Measurements from ENCODE around the gene SAMHD1.
"Not testable (repeated sequence)": the region's sequence is repeated elsewhere in the genome, so short reads cannot be mapped to it uniquely, and the experiment has no call there.

Gene SAMHD1

DNA sequence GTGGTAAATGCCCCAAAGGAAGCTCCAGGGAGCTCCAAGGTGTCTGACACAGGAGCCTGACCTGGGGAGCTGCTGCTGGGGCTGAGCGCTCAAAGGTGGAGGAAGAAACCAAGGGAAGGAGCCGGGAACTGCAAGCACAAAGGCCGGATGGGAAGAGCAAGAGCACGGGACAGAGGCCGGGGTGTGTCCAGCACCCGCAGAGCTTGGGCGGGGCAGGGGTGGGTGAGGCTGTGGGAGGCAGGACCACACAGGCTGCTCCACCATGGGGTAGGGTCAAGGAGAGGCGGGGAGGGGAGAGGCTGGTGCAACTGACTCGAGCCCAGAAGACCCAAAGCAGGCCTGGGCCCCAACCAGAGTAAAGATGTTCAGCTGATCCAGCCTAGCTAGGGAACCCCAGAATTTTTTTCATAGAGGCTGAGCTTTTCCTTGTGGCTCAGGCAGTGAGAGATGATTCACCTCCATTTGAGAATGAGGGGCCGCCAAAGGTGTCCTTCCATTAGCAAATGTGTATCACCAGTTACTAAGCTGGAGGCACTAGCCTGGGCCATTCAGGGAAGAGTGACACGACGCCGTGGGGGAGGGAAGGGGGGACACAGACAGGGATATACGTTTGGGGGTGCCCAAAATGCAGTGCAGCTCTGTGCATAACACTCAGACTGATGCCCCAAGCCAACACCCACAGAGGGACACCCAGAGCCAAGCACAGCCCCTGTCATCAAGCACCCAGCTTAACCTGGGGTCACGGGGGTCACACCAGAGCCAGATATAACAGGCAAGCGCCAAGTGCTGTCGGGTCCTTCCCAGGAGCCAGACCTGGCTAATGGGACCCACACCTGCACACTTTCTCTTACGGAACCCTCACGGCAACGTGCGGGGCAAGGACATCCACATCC lies 96.9 kb downstream of the SAMHD1 start:
- DNase-seq (ENCODE audit: low spot score) = no peak

DNA sequence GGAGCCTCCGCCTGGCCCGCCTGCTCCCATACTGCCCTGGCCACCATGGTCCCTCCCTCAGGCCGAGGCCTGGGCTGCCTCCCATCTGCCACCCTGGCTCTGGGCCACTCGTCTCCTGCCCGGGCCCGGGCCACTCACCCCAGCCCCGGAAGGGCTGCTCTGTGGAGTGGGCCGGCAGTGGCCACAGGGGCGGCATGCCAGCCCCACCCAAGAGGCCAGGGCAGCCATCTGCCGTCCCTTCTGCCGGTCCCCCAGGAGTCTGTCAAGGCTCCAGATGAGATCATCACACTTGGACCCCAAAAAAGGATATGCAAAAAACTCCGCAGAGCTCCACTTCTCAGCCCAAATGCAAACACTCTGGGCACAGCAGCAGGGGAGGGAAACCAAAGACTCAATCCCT lies 99.3 kb downstream of the SAMHD1 start:
- DNase-seq (ENCODE audit: low spot score) = peak; percentile 76

DNA sequence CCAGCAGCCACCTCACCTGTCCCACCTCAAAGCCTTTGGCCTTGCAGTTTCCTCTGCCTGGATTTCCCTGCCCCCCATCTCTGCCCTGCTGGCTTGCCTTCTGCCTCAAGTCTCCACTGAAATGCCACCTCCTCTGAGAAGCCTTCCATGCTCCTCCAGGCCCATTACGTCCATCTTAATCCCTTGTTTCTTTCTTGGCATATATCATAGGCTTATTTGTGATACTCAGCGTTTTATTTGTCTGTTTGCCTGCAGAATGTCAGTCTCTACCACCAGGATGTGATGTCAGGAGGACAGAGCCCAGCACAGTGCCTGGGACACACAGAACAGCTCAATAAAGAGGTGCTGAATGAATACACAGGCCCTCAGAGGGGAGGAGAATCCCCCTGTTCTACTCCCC lies 100.0 kb downstream of the SAMHD1 start:
- DNase-seq (ENCODE audit: low spot score) = no peak

GRCh38 chr20:36850759-36851158 lies 100.7 kb downstream of the SAMHD1 start:
- DNase-seq (ENCODE audit: low spot score) = no peak

DNA sequence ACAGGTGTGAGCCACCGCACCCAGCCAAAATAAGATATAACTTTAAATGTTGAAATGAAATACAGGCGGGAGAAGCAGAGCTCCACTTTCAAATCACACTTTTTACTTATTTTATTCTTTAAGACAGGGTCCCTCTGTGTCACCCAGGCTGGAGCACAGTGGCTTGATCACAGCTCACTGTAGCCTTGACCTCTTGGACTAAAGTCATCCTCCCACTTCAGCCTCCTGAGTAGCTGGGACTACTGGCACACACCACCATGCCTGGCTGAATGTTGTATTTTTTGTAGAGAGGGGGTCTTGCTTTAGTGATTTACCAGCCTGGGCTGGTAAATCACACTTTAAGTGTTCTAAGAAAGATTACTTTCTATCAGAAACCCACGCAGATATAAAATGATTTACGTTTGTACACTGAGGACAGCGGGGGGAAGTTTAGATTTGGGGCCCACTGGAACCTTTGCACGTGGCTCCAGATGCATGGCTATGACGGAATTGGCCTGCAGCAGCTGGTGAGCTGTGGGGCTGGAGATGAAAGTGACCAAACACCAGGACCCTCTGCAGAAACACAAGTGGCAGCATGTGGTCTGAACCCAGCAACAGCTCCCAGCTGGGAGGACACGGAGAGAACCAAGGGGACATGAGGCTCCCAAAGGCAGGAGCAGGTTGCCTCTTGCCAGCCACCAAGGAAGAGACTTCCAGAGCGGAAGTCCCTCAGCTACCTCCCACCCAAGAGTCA lies 102.0 kb downstream of the SAMHD1 start:
- no peak for DNase-seq (ENCODE audit: low spot score)

DNA sequence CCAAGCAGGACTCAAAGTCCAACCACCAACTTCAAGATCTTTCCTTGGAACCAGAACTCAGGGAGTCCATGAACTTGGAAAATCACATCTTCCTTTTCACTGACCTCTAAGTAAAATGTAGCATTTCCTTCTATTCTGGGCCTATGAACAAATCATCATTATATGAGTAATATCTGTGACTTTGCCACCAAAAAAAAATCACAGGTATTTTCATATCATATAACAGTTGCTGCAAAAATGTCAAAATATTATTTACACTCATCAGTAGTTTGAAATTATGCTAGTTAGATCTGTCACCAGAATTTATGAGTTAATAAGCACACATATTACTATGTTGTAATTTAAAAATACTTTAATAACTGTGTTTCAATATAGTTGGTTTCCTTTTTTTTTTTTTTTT lies 102.8 kb downstream of the SAMHD1 start:
- DNase-seq (ENCODE audit: low spot score) = no peak

DNA sequence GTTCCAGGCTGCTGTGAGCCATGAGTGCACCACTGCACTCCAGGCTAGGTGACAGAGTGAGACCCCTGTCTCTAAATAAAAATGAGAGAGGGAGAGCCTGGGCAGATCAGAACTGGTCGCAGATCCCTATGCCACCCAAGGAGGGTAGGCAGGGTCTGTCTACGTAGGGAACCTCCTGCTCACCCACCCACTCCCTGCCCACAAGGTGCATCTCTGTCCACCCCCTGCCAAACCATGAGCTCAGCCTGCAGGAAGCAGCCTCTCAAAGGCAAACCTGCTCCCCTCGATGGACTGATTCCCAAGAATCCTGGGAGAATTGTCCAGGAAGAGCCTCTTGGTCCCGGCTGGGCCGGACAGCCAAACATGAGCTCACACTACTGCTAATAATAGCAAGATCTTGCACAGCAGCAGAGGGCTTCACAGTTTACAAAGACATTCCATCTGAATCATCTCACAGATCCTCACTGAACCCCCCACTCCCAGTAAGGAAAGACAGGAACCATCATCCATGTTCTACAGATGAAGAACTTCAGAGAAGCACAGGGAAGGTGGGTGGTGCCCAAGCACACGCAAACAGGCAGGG lies 103.3 kb downstream of the SAMHD1 start:
- DNase-seq (ENCODE audit: low spot score) = no peak

DNA sequence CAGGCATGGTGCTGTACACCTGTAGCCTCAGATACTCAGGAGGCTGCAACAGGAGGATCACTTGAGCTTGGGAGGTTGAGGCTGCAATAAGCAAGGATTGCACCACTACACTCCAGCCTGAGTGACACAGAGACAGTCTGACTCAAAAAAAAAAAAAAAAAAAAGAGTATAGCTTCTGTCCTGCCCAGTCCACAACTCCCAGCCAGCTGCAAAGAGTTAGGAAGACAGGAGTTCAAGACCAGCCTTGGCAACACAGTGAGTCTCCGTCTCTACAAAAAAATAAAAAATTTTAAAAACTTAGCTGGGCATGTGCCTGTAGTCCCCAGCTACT lies 103.8 kb downstream of the SAMHD1 start:
- DNase-seq (ENCODE audit: low spot score) = no peak

GRCh38 chr20:36847009-36847709 lies 104.3 kb downstream of the SAMHD1 start:
- DNase-seq (ENCODE audit: low spot score) = no peak

DNA sequence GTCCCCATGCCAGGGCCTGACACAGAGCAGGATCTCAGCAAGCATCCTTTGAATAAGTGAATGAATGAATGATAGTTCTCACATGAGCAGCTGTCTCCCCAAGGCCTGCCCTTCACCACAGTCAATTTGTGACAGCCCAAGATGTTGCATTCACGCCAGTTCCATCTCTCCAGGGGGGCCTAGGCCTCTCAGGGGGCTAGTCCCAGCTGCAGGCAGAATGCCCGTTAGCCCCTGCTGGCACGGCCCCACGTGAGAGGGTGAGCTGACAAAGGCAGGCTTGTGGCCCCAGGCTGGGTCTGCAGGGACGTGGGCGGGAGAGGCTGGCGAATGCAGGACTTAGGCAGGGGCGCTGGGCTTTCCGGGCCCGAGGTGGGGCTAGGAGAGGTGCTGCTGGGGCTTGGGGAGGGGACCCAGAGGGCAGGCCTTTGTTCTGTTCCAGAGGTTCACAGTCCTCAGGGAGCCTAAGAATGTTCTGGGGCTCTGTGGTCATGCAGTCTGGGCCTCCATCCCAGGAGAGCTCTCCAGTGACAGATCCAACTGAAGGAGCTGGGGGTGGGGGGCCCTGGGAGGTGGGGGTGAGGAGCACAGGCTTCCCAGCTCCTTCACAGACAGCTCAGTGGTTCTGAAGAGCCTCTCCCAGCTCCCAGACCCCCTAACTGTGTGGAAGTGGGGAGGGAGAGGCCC lies 106.1 kb downstream of the SAMHD1 start:
- peak; percentile 42 for DNase-seq (ENCODE audit: low spot score)

DNA sequence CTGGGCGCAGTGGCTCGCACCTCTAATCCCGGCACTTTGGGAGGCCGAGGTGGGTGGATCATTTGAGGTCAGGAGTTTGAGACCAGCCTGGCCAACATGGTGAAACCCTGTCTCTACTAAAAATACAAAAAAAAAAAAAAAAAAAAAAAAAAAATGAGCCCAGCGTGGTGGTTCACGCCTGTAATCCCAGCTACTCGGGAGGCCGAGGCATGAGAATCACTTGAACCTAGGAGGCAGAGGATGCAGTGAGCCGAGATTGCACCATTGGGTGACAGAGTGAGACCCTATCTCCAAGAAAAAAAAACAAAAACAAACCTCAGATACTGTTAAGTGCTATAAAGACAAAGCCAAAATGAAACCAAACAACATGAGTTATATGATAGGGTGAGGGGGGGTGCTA lies 110.5 kb downstream of the SAMHD1 start:
- DNase-seq (ENCODE audit: low spot score) = not testable (repeated sequence)
